GM11168 (cell line): Measurements from ENCODE around the gene EXOSC3.
"Not testable (repeated sequence)": the region's sequence is repeated elsewhere in the genome, so short reads cannot be mapped to it uniquely, and the experiment has no call there.

Experiments
- in situ Hi-C: fragments of 300-500 bp; cut with MboI; formaldehyde crosslinking; loops from one replicate; pipeline ENCODE4 v1.12.0; 2022; ENCODE audit warnings: low sequenced_read_pairs; ENCODE audit not compliant: unreplicated experiment

The EXOSC3 gene

GRCh38 chr9:37784616-37785483, at the start of gene EXOSC3:
Gene EXOSC3, minus strand, starts transcription at chr9:37785064. Its CDS starts 20 bp downstream, at chr9:37785044.
- in situ Hi-C loops, result no loop called here

- in situ Hi-C loops, result no loop called here
Measured at GRCh38 chr9:37827483-37828165, 42.8 kb upstream of the EXOSC3 start.

DNA sequence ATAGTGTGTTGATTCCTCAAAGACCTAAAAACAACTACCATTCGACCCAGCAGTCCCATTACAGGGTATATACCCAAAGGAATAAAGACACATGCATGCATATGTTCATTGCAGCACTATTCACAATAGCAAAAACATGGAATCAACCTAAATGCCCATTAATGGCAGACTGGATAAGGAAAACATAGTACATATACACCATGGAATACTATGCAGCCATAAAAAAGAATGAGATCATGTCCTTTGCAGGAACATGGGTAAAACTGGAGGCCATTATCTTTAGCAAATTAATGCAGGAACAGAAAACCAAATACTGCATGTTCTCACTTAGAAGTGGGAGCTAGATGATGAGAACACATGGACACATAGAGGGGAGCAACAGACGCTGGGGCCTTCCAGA, 40.3 kb upstream of the EXOSC3 start:
- in situ Hi-C loops, result not testable (repeated sequence)

- in situ Hi-C loops, result no loop called here
Measured at GRCh38 chr9:37820142-37820541, 35.3 kb upstream of the EXOSC3 start.

GRCh38 chr9:37818849-37819248, 34.0 kb upstream of the EXOSC3 start:
- in situ Hi-C loops, result no loop called here

- in situ Hi-C loops, result no loop called here
Measured at GRCh38 chr9:37812773-37813379, 28.0 kb upstream of the EXOSC3 start.

DNA sequence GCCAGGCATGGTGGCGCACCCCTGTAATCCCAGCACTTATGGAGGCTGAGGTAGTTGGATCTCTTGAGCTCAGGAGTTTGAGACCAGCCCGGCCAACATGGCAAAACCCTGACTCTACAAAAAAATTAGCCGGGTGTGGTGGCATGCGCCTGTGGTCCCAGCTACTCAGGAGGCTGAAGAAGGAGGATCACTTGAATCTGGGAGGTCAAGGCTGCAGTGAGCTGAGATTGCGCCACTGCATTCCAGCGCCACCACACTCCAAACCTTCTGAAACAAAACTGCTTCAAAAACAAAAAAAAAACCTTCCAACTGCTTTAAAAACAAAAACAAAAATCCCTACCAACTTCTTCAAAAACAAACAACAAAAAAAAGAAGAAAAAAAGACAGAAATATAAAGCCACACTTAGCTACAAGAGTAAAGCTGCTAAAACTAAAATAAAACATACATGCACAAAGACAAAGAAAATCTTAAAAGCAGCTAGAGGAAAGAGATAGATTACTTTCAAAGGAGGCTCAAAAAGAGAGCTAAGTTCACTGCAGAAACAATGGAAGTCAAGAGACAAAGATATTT, 27.1 kb upstream of the EXOSC3 start:
- in situ Hi-C loops, result no loop called here

DNA sequence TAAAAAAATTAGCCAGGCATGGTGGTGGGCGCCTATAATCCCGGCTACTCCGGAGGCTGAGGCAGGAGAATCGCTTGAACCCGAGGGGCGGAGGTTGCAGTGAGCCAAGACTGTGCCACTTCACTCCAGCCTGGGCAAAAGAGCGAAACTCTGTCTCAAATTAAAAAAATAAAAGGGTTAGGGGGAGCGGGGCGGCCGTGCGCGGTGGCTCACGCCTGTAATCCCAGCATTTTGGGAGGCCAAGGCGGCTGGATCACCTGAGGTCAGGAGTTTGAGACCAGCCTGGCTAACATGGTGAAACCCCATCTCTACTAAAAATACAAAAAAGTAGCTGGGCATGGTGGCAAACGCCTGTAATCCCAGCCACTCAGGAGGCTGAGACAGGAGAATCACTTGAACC, 24.8 kb upstream of the EXOSC3 start:
- in situ Hi-C loops, result not testable (repeated sequence)

DNA sequence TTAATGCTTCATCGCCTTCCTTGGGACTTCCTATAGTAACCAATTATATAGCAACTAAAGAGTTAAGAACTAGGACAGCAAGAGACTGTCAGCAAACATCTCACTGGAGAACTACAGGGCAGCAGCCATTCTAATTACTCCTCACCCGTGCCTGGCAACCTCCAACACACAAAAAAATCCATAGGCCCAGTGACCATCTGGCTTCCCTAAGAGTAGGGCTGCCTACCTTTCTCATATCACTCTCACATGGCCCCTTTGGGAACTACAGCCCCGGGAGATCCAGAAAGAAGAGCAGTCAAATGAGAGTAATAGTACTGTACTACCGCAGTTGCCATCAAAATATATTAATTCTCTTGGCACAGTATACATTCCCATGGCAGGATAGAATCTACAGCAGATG, 21.4 kb upstream of the EXOSC3 start:
- in situ Hi-C loops, result no loop called here

- in situ Hi-C loops, result no loop called here
Measured at GRCh38 chr9:37801959-37802711, 17.3 kb upstream of the EXOSC3 start.

GRCh38 chr9:37801287-37801850, 16.5 kb upstream of the EXOSC3 start:
- in situ Hi-C loops, result no loop called here

DNA sequence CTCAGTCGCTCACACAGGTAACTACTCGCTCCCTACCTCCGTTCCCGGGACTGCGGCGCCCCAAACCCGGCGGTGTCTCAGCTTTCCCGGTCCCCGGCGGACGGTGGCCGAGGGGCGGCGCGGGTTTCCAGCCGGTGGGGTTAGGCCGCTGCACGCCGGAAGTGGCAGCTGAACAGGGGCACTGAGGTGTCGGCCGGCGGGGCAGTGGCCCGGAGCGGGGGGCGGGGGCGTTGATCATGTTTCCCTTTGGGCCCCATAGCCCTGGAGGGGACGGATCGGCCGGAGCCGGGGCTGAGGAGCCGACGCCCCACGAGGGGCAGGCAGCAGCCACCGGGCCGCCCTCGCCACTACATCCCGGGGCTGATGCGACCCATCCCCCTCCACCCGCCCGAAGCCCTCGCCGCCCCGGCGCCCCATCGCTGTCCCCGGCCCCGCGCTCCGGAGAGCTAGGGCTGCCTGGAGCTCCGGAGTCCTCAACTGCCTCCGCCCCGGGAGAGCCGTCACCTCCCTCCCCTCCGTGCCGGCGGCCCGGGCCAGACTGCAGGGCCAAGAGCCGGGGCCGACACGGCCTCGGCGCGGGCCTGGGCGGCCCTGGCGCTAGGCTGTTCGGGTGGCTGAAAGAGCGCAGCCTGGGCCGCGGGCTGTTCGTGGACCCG, 15.9 kb upstream of the EXOSC3 start, which contains the start of gene DCAF10:
TSS of gene DCAF10 (plus strand) at position 167 of the 656 bp plus-strand sequence. CDS start at position 237, 70 bp downstream.
- in situ Hi-C loops, result no loop called here

- in situ Hi-C loops, result no loop called here
Measured at GRCh38 chr9:37798677-37799076, 13.8 kb upstream of the EXOSC3 start.

DNA sequence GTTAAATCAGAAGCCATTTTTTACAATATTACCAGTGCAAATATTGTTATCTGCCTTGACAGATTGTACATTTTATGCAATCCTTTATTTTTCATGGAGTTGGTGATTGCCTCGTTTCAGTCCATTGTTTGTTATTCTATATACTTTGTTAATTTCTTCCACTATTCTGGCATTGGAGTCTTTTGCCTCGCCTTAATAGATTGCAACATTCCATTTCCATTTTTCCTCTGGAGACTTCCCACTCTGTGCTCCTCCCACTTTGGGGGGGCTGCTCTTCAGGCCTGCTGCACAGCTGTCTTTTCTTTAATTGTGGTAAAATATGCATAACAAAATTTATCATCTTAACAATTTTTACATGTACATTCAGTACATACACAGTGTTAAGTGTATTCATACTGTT, 11.4 kb upstream of the EXOSC3 start:
- in situ Hi-C loops, result no loop called here

DNA sequence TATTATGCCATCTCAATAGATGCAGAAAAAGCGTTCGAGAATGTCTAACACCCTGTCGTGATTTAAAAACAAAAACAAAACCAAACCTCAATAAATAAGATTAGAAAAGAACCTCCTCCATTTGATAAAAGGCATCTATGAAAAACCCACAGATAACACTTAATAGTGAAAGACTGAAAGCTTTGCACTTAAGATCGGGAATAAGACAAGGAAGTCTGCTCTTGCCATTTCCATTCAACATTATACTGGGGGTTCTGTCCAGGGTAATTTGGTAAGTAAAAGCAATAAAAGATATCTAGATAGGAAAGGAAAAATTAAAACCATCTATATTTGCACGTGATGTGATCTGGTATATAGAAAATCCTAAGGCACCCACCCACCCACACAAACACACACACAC, 7.3 kb upstream of the EXOSC3 start:
- in situ Hi-C loops, result no loop called here

DNA sequence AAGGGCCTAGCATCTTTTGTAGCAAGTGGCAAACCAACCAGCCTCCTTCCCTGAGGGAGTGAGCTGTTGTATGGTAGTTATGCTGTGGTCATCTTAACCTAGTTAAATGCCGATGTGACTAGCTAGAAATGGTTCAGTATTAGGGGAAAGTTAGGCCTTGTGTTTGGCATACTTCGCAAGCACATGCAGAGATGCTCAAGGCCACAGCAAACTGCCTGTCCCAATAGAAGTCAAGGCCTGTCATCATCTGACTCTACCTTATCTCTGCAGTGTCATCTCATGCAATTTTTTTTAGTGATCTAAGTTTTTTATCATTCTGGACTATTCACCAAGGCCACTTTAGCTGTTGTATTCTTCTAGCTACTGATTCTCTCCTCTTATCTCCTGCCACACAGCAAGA, 5.2 kb upstream of the EXOSC3 start:
- in situ Hi-C loops, result no loop called here

GRCh38 chr9:37788332-37788731, 3.5 kb upstream of the EXOSC3 start:
- in situ Hi-C loops, result no loop called here

GRCh38 chr9:37787059-37787458, 2.2 kb upstream of the EXOSC3 start:
- in situ Hi-C loops, result no loop called here

DNA sequence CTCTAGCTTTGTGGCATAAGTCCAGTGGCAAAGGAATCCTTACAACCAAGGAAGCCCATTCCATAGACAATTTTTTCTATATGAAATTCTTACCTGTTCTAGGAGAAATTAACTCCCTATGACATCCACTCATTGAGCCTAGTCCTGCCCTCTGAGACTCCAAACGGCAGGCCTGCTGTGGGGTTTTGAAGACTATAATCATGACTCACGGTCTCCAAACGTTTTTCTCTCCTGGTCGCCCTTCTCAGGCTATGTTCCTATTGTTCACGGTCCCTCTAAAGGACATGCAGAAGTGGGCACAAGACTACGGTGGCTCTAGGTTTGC, 611 bp downstream of the EXOSC3 start:
- in situ Hi-C loops, result no loop called here
